Activated T-cell treated with anti-CD3 and anti-CD28 coated beads for 4 hours (primary cell): ENCODE data around the gene SESTD1.

ENCODE experiments used
- DNase-seq: peaks from one replicate; pipeline ENCODE4 v3.0.0-alpha.2; 2020

Gene SESTD1

GRCh38 chr2:179179719-179180118, 84.9 kb downstream of the SESTD1 start:
- DNase-seq = no peak

- no peak for DNase-seq
These were observed 86.9 kb downstream of the SESTD1 start for GRCh38 chr2:179177694-179178093.

- DNase-seq = no peak
These were observed 90.4 kb downstream of the SESTD1 start for GRCh38 chr2:179174240-179174639.

GRCh38 chr2:179172894-179173293, 91.7 kb downstream of the SESTD1 start:
- DNase-seq = no peak

- no peak for DNase-seq
These were observed 93.3 kb downstream of the SESTD1 start for GRCh38 chr2:179171371-179171770.

- no peak for DNase-seq
These were observed 93.7 kb downstream of the SESTD1 start for GRCh38 chr2:179170901-179171300.

- no peak for DNase-seq
These were observed 99.2 kb downstream of the SESTD1 start for GRCh38 chr2:179165356-179166000.

- no peak for DNase-seq
These were observed 123.4 kb downstream of the SESTD1 start for GRCh38 chr2:179141206-179141605.

- DNase-seq = no peak
These were observed 124.1 kb downstream of the SESTD1 start for GRCh38 chr2:179140571-179140970.

GRCh38 chr2:179139506-179139905, 125.1 kb downstream of the SESTD1 start:
- DNase-seq = no peak

GRCh38 chr2:179137200-179137759, 127.4 kb downstream of the SESTD1 start:
- no peak for DNase-seq

GRCh38 chr2:179133016-179133415, 131.6 kb downstream of the SESTD1 start:
- DNase-seq = no peak

- DNase-seq = no peak
These were observed 132.6 kb downstream of the SESTD1 start for GRCh38 chr2:179132076-179132475.

- no peak for DNase-seq
These were observed 134.1 kb downstream of the SESTD1 start for GRCh38 chr2:179130560-179130959.

- no peak for DNase-seq
These were observed 134.9 kb downstream of the SESTD1 start for GRCh38 chr2:179129574-179130238.

GRCh38 chr2:179125404-179125803, 139.2 kb downstream of the SESTD1 start:
- DNase-seq = no peak

GRCh38 chr2:179124282-179124681, 140.3 kb downstream of the SESTD1 start:
- no peak for DNase-seq

- no peak for DNase-seq
These were observed 141.4 kb downstream of the SESTD1 start for GRCh38 chr2:179123272-179123662.

GRCh38 chr2:179107737-179108136, 156.9 kb downstream of the SESTD1 start:
- DNase-seq = no peak

GRCh38 chr2:179106676-179107428, 157.8 kb downstream of the SESTD1 start:
- DNase-seq = no peak

GRCh38 chr2:179106342-179106675, 158.3 kb downstream of the SESTD1 start:
- DNase-seq = no peak

- no peak for DNase-seq
These were observed 159.9 kb downstream of the SESTD1 start for GRCh38 chr2:179104736-179105135.

- DNase-seq = no peak
These were observed 166.4 kb downstream of the SESTD1 start for GRCh38 chr2:179098080-179098689.
